Retinal pigment epithelial cell (primary cell): Measurements from ENCODE around the gene RMP24.

Experiments
- DNase-seq: peaks from one replicate; pipeline ENCODE4 v3.0.0-alpha.2; 2010; ENCODE audit warnings: low read depth
- H3K4me3 ChIP-seq: 2 replicates; pipeline ENCODE4 v1.5.1; 2011; ENCODE audit warnings: mild to moderate bottlenecking, low read length, control low read depth, moderate library complexity
- TF ChIP-seq, protein P1 (sequence below): conservative IDR thresholded peaks from 2 replicates; pipeline ENCODE4 v1.5.1; 2011; ENCODE audit warnings: low read depth, low read length, control low read depth, inconsistent platforms

RMP24 gene

GRCh38 chr18:35972197-35973000 lies at the start of gene RMP24:
Gene RMP24, plus strand, starts transcription at chr18:35972679.
- DNase-seq, result peak; percentile 88
- peak within 1 kb of the TSS; percentile 94 for H3K4me3 ChIP-seq
- TF ChIP-seq, protein P1, sequence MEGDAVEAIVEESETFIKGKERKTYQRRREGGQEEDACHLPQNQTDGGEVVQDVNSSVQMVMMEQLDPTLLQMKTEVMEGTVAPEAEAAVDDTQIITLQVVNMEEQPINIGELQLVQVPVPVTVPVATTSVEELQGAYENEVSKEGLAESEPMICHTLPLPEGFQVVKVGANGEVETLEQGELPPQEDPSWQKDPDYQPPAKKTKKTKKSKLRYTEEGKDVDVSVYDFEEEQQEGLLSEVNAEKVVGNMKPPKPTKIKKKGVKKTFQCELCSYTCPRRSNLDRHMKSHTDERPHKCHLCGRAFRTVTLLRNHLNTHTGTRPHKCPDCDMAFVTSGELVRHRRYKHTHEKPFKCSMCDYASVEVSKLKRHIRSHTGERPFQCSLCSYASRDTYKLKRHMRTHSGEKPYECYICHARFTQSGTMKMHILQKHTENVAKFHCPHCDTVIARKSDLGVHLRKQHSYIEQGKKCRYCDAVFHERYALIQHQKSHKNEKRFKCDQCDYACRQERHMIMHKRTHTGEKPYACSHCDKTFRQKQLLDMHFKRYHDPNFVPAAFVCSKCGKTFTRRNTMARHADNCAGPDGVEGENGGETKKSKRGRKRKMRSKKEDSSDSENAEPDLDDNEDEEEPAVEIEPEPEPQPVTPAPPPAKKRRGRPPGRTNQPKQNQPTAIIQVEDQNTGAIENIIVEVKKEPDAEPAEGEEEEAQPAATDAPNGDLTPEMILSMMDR, result no peak

- no peak for DNase-seq
- H3K4me3 ChIP-seq, result no peak overlapping the region
- TF ChIP-seq, protein P1, result no peak
Observed at GRCh38 chr18:35923939-35924684, 48.4 kb upstream of the RMP24 start.

GRCh38 chr18:35926884-35927283 lies 45.6 kb upstream of the RMP24 start:
- H3K4me3 ChIP-seq, result no peak overlapping the region
- no peak for DNase-seq
- TF ChIP-seq, protein P1, result no peak

DNA sequence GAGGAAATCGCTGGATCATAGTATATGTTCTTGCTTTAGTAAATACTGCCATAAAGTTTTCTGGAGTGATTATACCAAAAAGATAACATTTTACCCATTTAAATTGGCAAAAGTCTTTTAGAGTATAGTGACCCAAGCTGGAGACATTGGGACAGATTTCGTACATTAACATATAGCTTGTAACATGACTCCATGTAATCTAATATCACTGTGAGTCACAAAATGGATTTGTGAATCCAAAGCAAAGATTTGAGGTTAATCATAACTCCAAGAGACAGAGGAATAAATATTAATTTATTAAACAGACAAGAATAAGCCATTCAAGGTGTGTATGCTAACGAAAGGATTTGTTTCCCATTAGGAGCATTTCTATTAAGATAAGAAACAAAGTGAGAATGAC lies 45.0 kb upstream of the RMP24 start:
- no peak for DNase-seq
- TF ChIP-seq, protein P1, result no peak

DNA sequence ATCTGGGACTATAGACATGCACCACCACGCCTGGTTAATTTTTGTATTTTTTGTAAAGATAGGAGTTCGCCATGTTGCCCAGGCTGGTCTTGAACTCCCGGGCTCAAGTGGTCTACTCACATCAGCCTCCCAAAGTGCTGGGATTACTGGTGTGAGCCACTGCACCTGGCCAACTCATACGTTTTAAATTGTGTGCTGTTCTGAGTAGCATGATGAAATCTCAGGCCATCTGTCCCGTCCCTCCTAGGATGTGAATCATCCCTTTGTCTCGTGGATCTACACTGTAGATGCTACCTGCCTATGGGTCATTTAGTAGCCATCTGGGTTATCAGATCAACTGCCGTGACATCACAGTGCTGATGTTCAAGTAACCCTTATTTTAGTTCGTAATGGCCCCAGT lies 38.5 kb upstream of the RMP24 start:
- TF ChIP-seq, protein P1, result no peak
- no peak overlapping the region for H3K4me3 ChIP-seq
- no peak for DNase-seq

More for the DNA sequence above, 45.0 kb upstream of the RMP24 start:
- no peak overlapping the region for H3K4me3 ChIP-seq

DNA sequence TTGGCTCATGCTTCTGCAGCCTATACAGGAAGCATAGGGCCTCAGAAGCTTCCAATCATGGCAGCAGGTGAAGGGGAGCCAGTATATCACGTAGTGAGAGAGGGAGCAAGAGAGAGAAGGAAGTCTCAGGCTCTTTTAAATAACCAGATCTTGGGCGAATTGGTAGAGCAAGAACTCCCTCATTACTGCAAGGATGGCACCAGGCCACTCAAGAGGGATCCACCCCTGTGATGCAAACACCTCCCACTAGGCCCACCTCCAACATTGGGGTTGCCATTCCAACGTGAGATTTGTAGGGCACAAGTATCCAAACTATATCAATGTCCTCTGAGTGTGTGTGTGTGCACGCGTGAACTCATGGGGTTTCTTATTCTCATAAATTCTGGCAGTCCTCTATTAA lies 37.6 kb upstream of the RMP24 start:
- TF ChIP-seq, protein P1, result no peak
- DNase-seq, result no peak
- H3K4me3 ChIP-seq, result no peak overlapping the region

GRCh38 chr18:35935805-35936204 lies 36.7 kb upstream of the RMP24 start:
- TF ChIP-seq, protein P1, result no peak

More at GRCh38 chr18:35935805-35936204, 36.7 kb upstream of the RMP24 start:
- no peak for DNase-seq
- no peak overlapping the region for H3K4me3 ChIP-seq
